B cell (primary cell): Measurements from ENCODE around the gene C1QL2.

ENCODE experiments used
- EZH2 ChIP-seq: IDR thresholded peaks from 2 replicates; pipeline ENCODE4 v1.6.1; 2012; ENCODE audit warnings: borderline replicate concordance, low read depth, mild to moderate bottlenecking, moderate library complexity, low read length; ENCODE audit not compliant: insufficient read depth, poor library complexity, severe bottlenecking
- TF ChIP-seq, protein P1 (sequence below): fragments of 200-600 bp; IDR thresholded peaks from one replicate; pipeline ENCODE4 v1.8.0; 2022; ENCODE audit warnings: antibody characterized with exemption, mild to moderate bottlenecking

DNA sequence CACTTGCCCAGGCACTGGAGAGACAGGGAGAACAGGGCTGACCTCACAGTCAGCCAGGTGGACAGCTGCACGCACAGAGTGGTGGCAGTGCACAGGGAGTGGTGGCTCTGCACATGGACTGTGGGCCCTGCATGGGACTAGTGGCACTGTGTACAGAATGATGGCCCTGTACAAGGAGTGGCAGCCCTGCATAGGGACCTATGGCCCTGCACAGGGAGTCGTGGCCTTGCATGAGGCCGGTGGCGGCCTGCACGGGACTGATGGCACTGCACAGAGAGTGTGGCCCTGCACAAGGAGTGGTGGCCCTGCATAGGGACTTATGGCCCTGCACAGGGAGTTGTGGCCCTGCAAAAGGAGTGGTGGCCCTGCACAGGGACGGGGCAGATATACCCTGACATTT is 46.0 kb upstream of the C1QL2 start:
- TF ChIP-seq, protein P1, sequence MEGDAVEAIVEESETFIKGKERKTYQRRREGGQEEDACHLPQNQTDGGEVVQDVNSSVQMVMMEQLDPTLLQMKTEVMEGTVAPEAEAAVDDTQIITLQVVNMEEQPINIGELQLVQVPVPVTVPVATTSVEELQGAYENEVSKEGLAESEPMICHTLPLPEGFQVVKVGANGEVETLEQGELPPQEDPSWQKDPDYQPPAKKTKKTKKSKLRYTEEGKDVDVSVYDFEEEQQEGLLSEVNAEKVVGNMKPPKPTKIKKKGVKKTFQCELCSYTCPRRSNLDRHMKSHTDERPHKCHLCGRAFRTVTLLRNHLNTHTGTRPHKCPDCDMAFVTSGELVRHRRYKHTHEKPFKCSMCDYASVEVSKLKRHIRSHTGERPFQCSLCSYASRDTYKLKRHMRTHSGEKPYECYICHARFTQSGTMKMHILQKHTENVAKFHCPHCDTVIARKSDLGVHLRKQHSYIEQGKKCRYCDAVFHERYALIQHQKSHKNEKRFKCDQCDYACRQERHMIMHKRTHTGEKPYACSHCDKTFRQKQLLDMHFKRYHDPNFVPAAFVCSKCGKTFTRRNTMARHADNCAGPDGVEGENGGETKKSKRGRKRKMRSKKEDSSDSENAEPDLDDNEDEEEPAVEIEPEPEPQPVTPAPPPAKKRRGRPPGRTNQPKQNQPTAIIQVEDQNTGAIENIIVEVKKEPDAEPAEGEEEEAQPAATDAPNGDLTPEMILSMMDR, result no peak
- TF ChIP-seq EZH2, result no peak
